Measurements from ENCODE around the gene IQCK. TPM values are rescaled to one million over a fixed set of nuclear protein-coding genes. Genes with fewer than 3 reads are reported as not detected.

The IQCK gene
- total and polyA plus RNA-seq, 2 donors: 8.2 to 16.0 TPM

Small RNA genes lying within 50 kb of the gene (small RNA-seq; reads per million reads assigned to genes)
- gene LARP7P2: not detected

Other genes with a start within 250 kb of the IQCK start
- gene GDE1, start 196.2 kb upstream of the IQCK start, total RNA-seq: 54.8 TPM
- 73.9 TPM for gene GDE1, start 196.2 kb upstream of the IQCK start, polyA plus RNA-seq
- 61.5 TPM for gene CCP110, start 194.3 kb upstream of the IQCK start, total RNA-seq
- gene CCP110, start 194.3 kb upstream of the IQCK start, polyA plus RNA-seq: 9.6 TPM
- 46.3 TPM for gene VPS35L, start 162.6 kb upstream of the IQCK start, total RNA-seq
- 33.8 TPM for gene VPS35L, start 162.6 kb upstream of the IQCK start, polyA plus RNA-seq
- gene KNOP1, start within 50 bp of the IQCK start, total RNA-seq: 9.0 TPM
- 11.0 TPM for gene KNOP1, start within 50 bp of the IQCK start, polyA plus RNA-seq
- 14.5 TPM for gene GPRC5B, start 166.6 kb downstream of the IQCK start, total RNA-seq
- gene GPRC5B, start 166.6 kb downstream of the IQCK start, polyA plus RNA-seq: 29.6 TPM

Measured in urinary bladder (tissue), 2 donors.